GM12872 (cell line): ENCODE measurements around the gene EEF1G.

Experiments used
- CTCF ChIP-seq: IDR thresholded peaks from 3 replicates; pipeline ENCODE4 v1.5.1; 2011; ENCODE audit warnings: low read depth, mild to moderate bottlenecking, low read length, moderate library complexity; ENCODE audit not compliant: insufficient read depth

The EEF1G gene

DNA sequence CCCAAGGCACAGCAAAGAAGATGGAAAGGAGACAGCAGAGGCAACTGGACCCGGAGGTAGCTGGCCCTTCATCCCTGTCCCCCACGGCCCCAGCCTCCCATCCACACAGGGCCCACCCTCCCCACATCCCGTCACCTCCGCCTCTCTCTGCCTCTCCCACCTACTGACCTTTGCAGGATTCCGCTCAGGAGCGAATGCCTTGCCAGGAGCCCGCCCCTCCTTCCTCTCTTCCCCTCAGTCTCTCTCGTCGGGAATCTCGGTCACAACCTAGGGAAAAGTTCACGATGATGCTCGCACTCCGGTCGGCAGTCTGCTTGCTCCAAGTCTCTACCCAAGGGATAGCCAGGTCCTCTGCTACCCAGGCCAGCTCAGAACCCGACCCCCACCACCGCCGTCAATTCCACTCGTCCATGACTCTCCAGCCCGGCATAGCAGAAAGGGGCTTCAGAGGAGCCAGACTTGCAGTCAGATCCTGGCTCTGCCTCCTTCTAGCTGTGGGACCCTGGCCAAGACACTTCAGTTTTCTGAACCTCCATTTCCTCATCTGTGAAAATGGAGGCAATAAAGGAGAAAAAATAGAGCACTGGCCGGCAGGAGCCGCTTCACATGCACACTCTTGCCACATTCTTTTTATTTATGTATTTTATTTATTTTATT is 37.3 kb downstream of the EEF1G start:
- no peak for TF ChIP-seq CTCF

DNA sequence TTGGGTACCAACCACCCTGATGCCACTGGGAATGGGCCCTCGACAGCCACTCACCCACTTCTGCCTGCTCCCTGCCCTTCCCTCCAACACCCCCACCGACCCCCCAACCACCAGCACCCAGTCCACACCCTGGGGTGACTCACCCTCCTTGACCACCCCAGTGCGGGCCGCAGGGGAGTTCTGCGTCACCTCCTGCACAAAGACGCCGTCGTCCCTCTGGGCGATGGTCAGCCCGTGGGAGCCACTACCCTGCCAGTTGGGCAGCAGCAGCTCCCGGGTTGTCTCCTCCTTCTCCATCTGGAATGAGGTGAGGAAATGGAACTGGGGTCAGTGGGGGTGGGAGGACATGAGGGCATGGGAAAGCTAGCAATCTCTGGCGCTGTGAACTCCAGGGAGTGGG is 37.9 kb downstream of the EEF1G start:
- TF ChIP-seq CTCF, result no peak

DNA sequence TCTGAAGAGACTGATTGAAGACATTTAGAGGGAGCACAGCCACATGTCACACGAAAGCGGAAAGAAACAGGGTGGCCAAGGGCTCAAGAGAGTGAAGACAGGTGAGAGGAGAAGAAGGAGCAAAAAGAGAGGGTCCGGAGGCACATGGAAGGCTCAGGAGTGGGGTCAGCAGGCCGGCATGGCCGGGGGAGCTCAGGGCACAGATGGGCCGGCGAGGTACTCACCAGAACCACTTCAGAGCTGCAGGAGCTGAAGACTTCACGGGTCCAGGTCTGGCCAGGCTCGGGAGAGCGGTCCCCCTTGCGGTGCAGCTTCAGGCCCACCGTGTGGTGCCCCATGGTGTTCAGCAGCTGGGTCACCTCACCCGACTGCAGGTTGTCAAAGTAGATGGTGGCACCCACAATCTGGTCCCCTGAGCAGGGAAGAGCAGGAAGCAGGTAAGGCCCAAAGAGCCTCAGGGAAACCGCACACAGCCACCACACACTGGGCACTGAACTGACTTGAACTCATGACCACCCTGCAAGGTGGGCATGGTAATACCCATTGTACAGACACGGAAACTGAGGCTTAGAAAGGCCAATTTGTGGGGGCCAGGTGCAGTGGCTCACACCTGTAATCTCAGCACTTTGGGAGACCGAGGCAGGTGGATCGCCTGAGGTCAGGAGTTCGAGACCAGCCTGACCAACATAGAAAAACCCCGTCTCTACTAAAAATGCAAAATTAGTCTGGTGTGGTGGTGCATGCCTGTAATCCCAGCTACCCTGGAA is 38.7 kb downstream of the EEF1G start:
- TF ChIP-seq CTCF, result no peak

- no peak for TF ChIP-seq CTCF
These were observed 41.6 kb downstream of the EEF1G start for GRCh38 chr11:62532096-62532495.

GRCh38 chr11:62516736-62517371 is 56.8 kb downstream of the EEF1G start:
- TF ChIP-seq CTCF, result no peak

- no peak for TF ChIP-seq CTCF
These were observed 59.5 kb downstream of the EEF1G start for GRCh38 chr11:62514151-62514550.

DNA sequence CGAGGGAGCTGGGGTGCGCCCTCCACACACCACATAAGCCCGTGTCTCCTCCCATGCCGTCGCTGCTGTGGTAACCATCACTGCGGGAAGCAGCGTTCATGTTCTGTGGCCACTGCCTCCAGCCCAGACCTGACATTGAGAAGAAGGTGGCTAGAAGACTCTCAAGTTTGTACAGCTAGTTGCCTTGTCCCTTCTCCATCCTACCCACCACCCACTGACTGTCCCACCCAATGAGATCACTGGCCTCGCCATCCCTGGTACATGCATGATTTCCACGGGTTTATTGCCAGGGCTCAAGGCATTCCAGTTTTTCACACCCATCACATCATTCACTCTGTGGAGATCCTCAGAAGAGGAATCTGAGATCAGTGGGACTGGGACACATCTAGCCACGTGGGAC is 60.1 kb downstream of the EEF1G start:
- TF ChIP-seq CTCF, result no peak
